Panc1 (cell line): ENCODE data around the gene CLPTM1L. TPM values are rescaled to one million over a fixed set of nuclear protein-coding genes. Genes with fewer than 3 reads are reported as not detected.
A peak's percentile ranks its signal among the peaks of the same experiment; 100 is the strongest.

Experiments
- ATAC-seq: fragments of 200-7000 bp; cut with Tn5 transposase; 2 replicates; pipeline ENCODE4 v1.9.1; 2020; ENCODE audit warnings: mild to moderate bottlenecking, moderate library complexity
- BruUV-seq: library from RNA; stranded (reverse); fragments of 400-500 nt; replicated peaks from 2 replicates; lab custom pipeline; 2021; lab: Mats Ljungman, UMichigan
- CTCF ChIA-PET: fragments of 300-600 bp; sonication (Branson Sonifier 250); formaldehyde crosslinking; loops from one replicate; lab custom pipeline; 2022; ENCODE audit warnings: antibody characterized with exemption; lab: Charles Lee
- POLR2A ChIA-PET: fragments of 300-600 bp; sonication (Branson Sonifier 250); formaldehyde crosslinking; loops from one replicate; lab custom pipeline; 2022; ENCODE audit warnings: antibody characterized with exemption; lab: Charles Lee
- DNase-seq: peaks from one replicate; pipeline ENCODE4 v3.0.0-alpha.2; 2010; ENCODE audit warnings: low read depth, low spot score
- H3K27ac ChIP-seq: 2 replicates; pipeline ENCODE4 v1.5.1; 2011; ENCODE audit warnings: mild to moderate bottlenecking, low read length, inconsistent platforms
- H3K27me3 ChIP-seq: fragments of 200-500 bp; sonication (Bioruptor generic); 2 replicates; pipeline ENCODE4 v1.6.0; 2014; ENCODE audit warnings: low read length, inconsistent platforms; ENCODE audit not compliant: control insufficient read depth, insufficient read depth
- H3K36me3 ChIP-seq: fragments of 200-500 bp; sonication (Bioruptor generic); 2 replicates; pipeline ENCODE4 v1.5.1; 2014; ENCODE audit warnings: inconsistent platforms, mild to moderate bottlenecking, low read length, moderate library complexity; ENCODE audit not compliant: control insufficient read depth, insufficient read depth
- H3K4me1 ChIP-seq: 2 replicates; pipeline ENCODE4 v1.5.1; 2011; ENCODE audit warnings: inconsistent platforms, mild to moderate bottlenecking, low read length, moderate library complexity; ENCODE audit not compliant: control insufficient read depth, insufficient read depth
- H3K4me3 ChIP-seq, 2 experiments: 2 replicates each; pipeline ENCODE4 v1.5.1; 2011 to 2012; ENCODE audit warnings: low read depth in 2 of 2, low read length in 2 of 2, mild to moderate bottlenecking in 2 of 2, inconsistent platforms in 1 of 2, moderate library complexity in 1 of 2
- H3K9me3 ChIP-seq: fragments of 200-500 bp; sonication (Bioruptor generic); 2 replicates; pipeline ENCODE4 v1.5.1; 2014; ENCODE audit warnings: low read depth, mild to moderate bottlenecking, inconsistent platforms, low read length, moderate library complexity; ENCODE audit not compliant: control insufficient read depth, insufficient read depth
- POLR2AphosphoS5 ChIP-seq: IDR thresholded peaks from 2 replicates; pipeline ENCODE4 v1.6.1; 2012; ENCODE audit warnings: mild to moderate bottlenecking, low read depth, low read length, moderate library complexity
- SIN3A ChIP-seq: IDR thresholded peaks from 2 replicates; pipeline ENCODE4 v1.6.1; 2012; ENCODE audit warnings: low read depth, mild to moderate bottlenecking, low read length, moderate library complexity, borderline replicate concordance; ENCODE audit not compliant: insufficient read depth
- TCF7L2 ChIP-seq: IDR thresholded peaks from 2 replicates; pipeline ENCODE4 v1.6.1; 2011; ENCODE audit warnings: mild to moderate bottlenecking, low read depth, low read length, inconsistent platforms
- in situ Hi-C: cut with HindIII; loops from 2 replicates; pipeline ENCODE4 v1.10.0; 2016; ENCODE audit warnings: low sequenced_read_pairs, low pct_unique_long_range_greater_than_20kb
- intact Hi-C: fragments of 100-400 bp; cut with micrococcal nuclease; formaldehyde crosslinking; loops from one replicate; pipeline ENCODE4 v1.10.0; 2022; ENCODE audit not compliant: unreplicated experiment
- total RNA-seq: library from RNA; stranded (reverse); gene quantifications from one replicate; pipeline ENCODE4 v1.2.1, GENCODE V29; 2021; ENCODE audit not compliant: unreplicated experiment
- TF ChIP-seq, protein P1 (sequence below), 2 experiments: IDR thresholded peaks; 2 replicates each; pipeline ENCODE4 v1.6.1; 2011 to 2012; ENCODE audit warnings: low read depth in 2 of 2, control low read depth in 1 of 2, low read length in 1 of 2, mild to moderate bottlenecking in 1 of 2, moderate library complexity in 1 of 2; ENCODE audit not compliant: insufficient read depth in 1 of 2
- TF ChIP-seq, protein P2 (sequence below): fragments of 450-650 bp; IDR thresholded peaks from 2 replicates; pipeline ENCODE4 v1.5.1; 2017; ENCODE audit warnings: mild to moderate bottlenecking

Gene CLPTM1L
- total RNA-seq, 1 experiment from 2014 or later, result 188 TPM

DNA sequence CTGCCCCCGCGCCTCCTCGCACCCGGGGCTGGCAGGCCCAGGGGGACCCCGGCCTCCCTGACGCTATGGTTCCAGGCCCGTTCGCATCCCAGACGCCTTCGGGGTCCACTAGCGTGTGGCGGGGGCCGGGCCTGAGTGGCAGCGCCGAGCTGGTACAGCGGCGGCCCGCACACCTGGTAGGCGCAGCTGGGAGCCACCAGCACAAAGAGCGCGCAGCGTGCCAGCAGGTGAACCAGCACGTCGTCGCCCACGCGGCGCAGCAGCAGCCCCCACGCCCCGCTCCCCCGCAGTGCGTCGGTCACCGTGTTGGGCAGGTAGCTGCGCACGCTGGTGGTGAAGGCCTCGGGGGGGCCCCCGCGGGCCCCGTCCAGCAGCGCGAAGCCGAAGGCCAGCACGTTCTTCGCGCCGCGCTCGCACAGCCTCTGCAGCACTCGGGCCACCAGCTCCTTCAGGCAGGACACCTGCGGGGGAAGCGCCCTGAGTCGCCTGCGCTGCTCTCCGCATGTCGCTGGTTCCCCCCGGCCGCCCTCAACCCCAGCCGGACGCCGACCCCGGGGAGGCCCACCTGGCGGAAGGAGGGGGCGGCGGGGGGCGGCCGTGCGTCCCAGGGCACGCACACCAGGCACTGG lies 50.6 kb downstream of the CLPTM1L start:
- no TSS peak for BruUV-seq
- POLR2A ChIA-PET, result no interaction called here
- CTCF ChIA-PET, result interaction anchor here (0.6 kb wide), 2 partner anchors 229 to 349 kb away, joined by 3 read pairs; no protein-coding TSS in a partner anchor
- H3K4me3 ChIP-seq, result peak overlapping the region; percentile 44 to 47
- H3K36me3 ChIP-seq, result no peaks in the 10 kb centered on the region
- H3K27ac ChIP-seq, result no peak overlapping the region
- ATAC-seq (peak; percentile 73), DNase-seq (no peak)
- intact Hi-C loops (loop anchor here (2.0 kb wide), 1 partner anchor 28 kb away; no protein-coding TSS in a partner anchor), in situ Hi-C loops (no loop called here)
- H3K9me3 ChIP-seq, result no peaks in the 10 kb centered on the region
- H3K27me3 ChIP-seq, result no peaks in the 10 kb centered on the region
- no peaks in the 10 kb centered on the region; the same call in 1 of the 2 replicates for H3K4me1 ChIP-seq
- TF ChIP-seq SIN3A (no peak), POLR2AphosphoS5 (no peak), TCF7L2 (no peak)
- TF ChIP-seq, protein P1, sequence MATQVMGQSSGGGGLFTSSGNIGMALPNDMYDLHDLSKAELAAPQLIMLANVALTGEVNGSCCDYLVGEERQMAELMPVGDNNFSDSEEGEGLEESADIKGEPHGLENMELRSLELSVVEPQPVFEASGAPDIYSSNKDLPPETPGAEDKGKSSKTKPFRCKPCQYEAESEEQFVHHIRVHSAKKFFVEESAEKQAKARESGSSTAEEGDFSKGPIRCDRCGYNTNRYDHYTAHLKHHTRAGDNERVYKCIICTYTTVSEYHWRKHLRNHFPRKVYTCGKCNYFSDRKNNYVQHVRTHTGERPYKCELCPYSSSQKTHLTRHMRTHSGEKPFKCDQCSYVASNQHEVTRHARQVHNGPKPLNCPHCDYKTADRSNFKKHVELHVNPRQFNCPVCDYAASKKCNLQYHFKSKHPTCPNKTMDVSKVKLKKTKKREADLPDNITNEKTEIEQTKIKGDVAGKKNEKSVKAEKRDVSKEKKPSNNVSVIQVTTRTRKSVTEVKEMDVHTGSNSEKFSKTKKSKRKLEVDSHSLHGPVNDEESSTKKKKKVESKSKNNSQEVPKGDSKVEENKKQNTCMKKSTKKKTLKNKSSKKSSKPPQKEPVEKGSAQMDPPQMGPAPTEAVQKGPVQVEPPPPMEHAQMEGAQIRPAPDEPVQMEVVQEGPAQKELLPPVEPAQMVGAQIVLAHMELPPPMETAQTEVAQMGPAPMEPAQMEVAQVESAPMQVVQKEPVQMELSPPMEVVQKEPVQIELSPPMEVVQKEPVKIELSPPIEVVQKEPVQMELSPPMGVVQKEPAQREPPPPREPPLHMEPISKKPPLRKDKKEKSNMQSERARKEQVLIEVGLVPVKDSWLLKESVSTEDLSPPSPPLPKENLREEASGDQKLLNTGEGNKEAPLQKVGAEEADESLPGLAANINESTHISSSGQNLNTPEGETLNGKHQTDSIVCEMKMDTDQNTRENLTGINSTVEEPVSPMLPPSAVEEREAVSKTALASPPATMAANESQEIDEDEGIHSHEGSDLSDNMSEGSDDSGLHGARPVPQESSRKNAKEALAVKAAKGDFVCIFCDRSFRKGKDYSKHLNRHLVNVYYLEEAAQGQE (IDR thresholded peaks at IDR 0.05; ENCODE audit: insufficient read depth in 1 of 2, low read depth in 2 of 2, low read length in 1 of 2), result no peak
- TF ChIP-seq, protein P2, sequence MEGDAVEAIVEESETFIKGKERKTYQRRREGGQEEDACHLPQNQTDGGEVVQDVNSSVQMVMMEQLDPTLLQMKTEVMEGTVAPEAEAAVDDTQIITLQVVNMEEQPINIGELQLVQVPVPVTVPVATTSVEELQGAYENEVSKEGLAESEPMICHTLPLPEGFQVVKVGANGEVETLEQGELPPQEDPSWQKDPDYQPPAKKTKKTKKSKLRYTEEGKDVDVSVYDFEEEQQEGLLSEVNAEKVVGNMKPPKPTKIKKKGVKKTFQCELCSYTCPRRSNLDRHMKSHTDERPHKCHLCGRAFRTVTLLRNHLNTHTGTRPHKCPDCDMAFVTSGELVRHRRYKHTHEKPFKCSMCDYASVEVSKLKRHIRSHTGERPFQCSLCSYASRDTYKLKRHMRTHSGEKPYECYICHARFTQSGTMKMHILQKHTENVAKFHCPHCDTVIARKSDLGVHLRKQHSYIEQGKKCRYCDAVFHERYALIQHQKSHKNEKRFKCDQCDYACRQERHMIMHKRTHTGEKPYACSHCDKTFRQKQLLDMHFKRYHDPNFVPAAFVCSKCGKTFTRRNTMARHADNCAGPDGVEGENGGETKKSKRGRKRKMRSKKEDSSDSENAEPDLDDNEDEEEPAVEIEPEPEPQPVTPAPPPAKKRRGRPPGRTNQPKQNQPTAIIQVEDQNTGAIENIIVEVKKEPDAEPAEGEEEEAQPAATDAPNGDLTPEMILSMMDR, result no peak; the same call in 1 of the 2 replicates

DNA sequence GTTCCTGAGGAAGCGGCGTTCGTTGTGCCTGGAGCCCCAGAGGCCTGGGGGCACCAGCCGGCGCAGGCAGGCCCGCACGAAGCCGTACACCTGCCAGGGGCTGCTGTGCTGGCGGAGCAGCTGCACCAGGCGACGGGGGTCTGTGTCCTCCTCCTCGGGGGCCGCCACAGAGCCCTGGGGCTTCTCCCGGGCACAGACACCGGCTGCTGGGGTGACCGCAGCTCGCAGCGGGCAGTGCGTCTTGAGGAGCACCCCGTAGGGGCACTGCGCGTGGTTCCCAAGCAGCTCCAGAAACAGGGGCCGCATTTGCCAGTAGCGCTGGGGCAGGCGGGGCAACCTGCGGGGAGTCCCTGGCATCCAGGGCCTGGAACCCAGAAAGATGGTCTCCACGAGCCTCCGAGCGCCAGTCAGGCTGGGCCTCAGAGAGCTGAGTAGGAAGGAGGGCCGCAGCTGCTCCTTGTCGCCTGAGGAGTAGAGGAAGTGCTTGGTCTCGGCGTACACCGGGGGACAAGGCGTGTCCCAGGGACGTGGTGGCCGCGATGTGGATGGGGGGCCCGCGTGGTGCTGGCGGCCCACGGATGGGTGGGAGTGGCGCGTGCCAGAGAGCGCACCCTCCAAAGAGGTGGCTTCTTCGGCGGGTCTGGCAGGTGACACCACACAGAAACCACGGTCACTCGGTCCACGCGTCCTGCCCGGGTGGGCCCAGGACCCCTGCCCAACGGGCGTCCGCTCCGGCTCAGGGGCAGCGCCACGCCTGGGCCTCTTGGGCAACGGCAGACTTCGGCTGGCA lies 51.3 kb downstream of the CLPTM1L start:
- POLR2A ChIA-PET, result no interaction called here
- H3K27me3 ChIP-seq, result no peaks in the 10 kb centered on the region
- in situ Hi-C loops (no loop called here), intact Hi-C loops (loop anchor here (2.0 kb wide), 1 partner anchor 29 kb away; no protein-coding TSS in a partner anchor)
- no peak overlapping the region for H3K27ac ChIP-seq
- ATAC-seq (no peak), DNase-seq (no peak)
- CTCF ChIA-PET, result interaction anchor here (0.6 kb wide), 1 partner anchor 228 kb away, joined by 3 read pairs; no protein-coding TSS in a partner anchor
- H3K4me3 ChIP-seq, result no peak overlapping the region
- BruUV-seq, result no TSS peak
- no peaks in the 10 kb centered on the region; the same call in 1 of the 2 replicates for H3K4me1 ChIP-seq
- TF ChIP-seq, protein P2, result no peak
- no peak for TF ChIP-seq SIN3A
- TF ChIP-seq TCF7L2, result no peak
- TF ChIP-seq, protein P1 (IDR thresholded peaks at IDR 0.05; ENCODE audit: insufficient read depth in 1 of 2, low read depth in 2 of 2, low read length in 1 of 2), result no peak
- TF ChIP-seq POLR2AphosphoS5, result no peak
- H3K36me3 ChIP-seq, result no peaks in the 10 kb centered on the region
- no peaks in the 10 kb centered on the region for H3K9me3 ChIP-seq
